ENCODE results near the gene LHFPL2.

- TF ChIP-seq EZH2 (IDR thresholded peaks at IDR 0.05; ENCODE audit: low read depth, unreplicated experiment), result no peak
- TF ChIP-seq CTCF (conservative IDR thresholded peaks at IDR 0.05; ENCODE audit: low read depth in 2 of 2), result no peak
- no peak for TF ChIP-seq CREB1 (CRISPR knock-in tag; IDR thresholded peaks at IDR 0.05; ENCODE audit: low read depth)
- no peak for TF ChIP-seq POLR2AphosphoS5 (IDR thresholded peaks at IDR 0.05; ENCODE audit: low read depth)
- TF ChIP-seq EZH2phosphoT487 (IDR thresholded peaks at IDR 0.05; ENCODE audit: unreplicated experiment), result no peak
Observed at GRCh38 chr5:78497573-78498533, 150.7 kb downstream of the LHFPL2 start.
